GM21515 (cell line): ENCODE results near the gene HRH1.
A peak's percentile ranks its signal among the peaks of the same experiment; 100 is the strongest.

Source experiments
- ATAC-seq: cut with Tn5 transposase; IDR thresholded peaks from one replicate; pipeline ENCODE4 v1.9.1; 2021; ENCODE audit not compliant: unreplicated experiment

The HRH1 gene

DNA sequence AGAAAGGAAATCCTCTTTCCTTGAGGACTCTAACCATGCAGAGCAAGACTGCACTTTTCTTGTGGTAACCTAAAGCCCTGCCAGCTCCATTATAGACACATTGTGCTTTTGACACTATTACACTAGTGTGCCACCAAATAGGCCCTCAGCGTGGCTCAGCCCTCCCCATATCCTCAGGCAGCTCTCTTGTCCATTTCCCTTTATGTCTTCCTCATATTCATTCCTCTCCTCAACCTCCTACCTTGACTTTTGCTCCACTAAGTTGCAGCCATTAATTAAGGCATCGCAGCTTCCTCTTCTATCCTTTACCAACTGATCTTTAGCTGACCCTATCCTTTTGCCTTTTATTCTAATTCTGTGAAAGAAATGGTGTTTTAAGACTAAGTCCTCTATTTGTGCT, 121.6 kb downstream of the HRH1 start:
- ATAC-seq = no peak

DNA sequence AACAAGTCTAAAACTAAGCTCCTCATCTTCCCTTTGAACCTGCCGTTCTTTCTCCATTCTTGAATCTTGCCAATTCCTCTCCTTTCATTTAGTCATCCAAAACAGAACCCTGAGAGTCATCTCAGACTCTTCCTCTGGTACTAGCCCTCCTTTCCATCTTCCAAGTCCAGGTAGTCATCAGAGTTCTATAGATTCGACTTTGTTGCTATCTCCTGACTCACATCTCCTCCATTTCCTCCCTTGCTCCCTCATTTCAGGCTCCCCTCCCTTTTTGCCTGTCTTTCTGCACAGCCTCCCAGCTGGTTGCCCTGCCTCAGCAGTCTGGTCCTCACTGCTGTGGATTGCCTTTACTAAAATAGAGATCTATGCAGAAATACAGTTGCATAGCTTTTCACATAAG, 122.6 kb downstream of the HRH1 start:
- no peak for ATAC-seq

DNA sequence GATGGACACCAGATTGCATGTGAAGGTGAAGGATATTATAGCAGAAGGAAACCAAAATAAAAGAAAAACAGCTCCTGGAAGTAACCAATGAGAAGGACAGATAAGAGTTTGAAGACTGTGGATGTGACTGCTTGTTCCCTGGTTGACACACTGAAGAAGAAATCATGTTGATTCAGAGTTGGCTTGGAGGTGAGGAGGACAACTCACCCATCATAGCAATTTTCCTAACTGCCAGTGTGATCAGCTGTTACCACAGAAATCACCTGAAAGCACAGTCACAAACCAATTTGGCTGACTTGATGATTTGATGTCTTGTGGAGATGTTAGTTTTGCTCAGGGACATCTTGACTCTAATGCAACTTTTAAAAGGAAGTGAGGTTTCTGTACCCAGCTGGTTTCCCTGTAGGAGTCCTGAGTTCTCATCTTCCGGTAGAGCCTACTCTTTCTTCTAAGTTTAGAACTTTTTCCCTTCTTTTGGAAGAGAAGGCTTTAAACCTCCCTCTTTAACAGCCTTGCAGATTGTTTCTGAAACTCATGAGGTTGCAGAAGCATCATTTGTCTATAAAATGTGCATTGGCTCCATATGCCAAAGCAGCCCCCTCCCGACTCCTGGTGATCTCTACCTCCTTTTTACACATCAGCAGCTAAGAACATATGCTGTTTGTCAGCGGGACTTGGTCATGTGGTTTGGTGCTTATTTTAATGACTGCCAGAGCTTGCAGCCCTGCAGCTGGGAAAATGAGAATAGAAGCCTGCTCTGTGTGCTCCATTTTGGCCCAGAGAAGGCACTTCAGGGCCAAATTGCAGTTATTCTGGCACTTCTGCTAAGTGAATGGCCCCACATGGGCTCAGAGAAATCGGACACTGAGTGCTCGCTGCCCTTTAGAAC, 128.2 kb downstream of the HRH1 start:
- ATAC-seq = no peak

DNA sequence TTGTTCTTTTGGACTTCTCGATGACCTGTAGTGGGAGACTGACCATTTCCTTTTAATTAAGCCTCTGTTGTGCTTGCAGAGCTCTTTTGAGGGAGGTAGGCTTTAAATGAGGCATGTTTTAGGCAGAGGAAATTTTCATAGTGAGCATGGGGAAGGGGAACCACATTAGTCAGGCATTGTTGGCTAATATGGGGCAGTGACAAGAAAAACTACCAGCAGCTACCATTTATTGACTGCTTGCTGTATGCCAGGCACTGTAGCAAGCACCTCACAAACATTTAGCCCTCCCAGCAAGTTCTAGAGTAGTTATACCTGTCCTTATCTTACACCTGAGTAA, 128.8 kb downstream of the HRH1 start:
- no peak for ATAC-seq

DNA sequence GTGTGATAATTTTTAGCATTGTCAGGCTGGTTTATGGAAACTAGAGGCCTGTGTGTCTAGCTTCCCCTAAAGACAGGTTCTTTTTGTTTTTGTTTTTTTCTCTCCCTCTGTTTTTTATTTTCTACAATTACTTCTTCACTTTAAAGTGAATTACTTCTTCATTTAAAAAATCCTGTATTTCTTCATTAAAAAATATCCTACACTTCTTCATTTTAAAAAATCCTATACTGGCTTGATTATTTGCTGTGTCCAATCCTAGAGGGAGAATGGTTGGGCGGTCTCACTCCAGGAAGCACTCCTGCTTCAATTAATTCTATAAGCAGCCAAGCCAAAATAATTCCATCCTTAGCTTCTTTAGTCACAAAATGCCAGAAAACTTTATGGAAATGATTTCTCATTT, 129.7 kb downstream of the HRH1 start:
- no peak for ATAC-seq

DNA sequence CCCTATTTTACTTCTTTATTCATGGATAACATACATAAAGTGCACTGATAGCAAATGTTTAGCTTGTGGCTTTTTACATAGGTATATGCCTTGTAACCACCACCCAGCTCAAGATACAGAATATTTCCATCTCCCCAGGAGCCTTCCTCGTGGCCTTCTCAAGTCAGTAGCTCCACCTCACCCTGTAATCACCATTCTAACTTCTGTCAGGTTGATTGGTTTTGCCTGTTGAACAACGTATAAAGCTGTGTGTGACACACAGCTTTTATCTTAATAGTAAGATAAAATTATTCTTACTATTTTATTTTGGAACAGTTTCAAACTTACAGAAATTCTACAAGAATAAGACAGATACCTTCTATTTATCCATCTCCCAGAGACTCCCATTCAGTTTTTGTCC, 131.2 kb downstream of the HRH1 start:
- ATAC-seq = no peak

DNA sequence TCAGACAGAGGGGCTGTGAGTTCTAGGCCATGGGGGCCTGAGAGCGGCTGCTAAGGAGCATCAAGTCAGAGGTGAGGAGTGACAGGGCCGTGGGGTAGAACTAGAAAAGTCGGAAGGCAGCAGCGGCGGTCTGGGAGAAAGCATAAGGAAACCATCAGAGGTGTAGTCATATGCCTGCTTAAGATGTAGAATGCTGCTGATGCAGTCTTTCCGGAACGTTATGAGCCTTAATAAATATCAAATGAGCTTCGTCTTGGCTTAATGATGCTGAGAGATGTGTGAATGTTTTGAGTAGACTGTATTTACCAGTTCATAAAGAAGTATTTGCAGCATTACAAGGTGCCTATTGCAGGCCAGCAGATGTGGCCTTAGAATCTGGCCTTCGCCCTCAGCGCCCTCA, 133.1 kb downstream of the HRH1 start:
- ATAC-seq = no peak

DNA sequence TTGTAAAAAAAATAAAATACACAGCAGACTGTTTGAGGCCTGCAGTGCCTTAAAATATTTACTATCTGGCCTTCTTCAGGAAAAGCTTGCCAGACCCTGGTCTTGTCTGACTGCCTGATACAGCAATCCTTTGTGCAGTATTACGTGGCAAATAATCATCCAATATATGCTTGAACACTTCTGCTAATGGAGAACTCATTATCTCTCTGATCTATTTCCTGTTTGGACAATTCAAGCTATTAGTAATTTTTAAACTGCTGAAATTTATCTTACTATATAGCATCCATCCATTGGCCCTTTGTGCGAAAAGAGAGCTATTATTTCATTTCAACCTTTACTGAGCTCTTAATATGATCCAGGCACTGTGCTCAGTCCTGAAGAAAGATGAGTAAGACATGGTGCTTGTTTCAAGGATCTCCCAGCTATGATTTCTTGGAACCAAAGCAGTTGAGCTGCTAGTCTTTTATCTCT, 133.8 kb downstream of the HRH1 start:
- ATAC-seq = no peak

DNA sequence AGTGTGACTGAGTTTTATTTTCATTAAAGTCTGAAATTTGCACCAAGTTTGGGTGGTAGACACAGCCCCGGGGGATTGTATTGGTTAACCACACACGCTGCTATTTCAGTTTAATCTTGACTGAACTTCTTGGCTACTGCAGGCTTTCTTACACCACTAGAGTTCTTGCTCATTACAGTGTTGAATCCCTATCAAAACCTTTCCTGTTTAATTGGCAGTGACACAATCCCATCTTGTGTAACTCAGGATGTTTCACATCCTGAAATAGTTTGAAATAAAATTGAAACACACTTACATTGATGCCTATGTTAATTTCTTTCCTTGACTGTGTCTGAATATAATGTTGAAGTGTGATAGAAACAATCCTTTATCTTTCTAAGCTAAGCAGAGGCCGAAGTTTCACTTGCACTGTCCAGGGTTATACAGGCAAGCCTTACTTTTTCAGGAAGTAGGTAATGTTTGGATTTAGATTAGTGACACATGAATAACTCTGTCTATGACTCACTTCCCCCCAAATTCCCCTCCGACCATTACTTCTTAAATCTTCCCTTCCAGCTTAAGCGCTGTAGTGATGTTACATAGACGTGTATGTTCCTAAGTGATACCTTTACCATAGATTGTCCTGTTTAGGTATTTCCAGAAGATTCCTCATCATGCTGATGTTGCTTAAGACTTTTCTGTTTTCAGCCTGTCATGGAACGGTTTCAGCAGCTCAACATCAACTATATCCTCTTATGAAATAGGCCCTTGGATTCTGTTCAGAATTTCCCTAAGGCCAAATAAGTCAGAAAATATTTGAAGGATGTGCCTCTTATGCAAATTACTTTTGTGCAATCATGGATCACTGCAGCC, 134.7 kb downstream of the HRH1 start:
- peak; percentile 60 for ATAC-seq

DNA sequence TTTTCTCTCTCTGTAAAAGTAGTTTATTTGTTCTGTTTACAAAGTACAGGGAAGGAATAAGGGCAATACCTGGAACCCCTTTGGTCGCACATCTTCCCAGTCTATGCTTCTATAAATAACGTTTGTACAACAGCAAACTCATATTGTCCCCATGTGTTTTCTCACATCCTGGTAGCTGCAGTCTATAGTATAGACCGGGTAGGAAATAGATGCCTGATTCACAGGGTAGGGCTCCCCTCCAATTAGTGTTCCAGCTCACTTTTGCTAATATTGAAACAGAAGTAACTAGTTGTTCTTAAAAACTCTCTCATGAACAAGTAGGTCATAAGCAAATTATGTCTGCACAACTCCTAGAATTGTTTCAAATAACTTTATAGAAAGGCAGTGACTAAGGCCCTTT, 135.6 kb downstream of the HRH1 start:
- no peak for ATAC-seq

DNA sequence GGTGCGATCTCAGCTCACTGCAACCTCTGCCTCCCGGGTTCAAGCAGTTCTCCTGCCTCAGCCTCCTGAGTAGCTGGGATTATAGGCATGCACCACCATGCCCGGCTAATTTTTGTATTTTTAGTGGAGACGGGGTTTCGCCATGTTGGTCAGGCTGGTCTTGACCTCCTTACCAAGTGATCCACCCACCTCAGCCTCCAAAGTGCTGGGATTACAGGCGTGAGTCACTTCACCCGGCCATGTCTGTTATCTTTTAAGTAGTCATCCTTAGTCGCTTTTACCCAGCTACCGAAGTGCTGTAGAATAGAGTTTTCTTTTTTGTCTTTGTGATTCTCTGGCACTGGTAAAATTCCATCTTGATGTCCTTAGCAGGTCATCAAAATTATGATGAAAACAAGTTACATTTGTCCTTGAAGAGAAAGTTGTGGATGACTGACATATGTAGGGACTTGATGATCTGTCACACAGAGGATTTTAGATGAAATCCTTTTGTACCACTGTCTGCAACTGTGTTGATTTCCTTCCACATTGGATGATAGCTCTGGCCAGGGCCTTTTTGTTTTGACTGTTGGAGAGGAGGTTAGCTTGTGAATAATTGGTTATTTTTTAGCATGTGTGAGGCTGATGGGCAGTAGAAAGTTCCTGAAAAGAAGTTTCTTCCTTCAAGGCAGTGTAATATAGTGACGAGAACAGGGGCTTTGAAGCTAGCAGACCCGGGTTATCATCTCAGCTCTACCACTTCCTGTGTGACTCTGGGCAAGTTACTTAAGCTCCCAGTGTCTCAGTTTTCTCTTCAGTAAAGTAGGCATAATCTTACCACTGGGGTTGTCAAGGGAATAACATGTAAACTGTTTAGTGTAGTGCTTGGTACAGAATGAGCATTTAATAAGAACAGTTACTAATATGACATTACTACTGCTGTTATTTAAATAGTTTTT, 136.7 kb downstream of the HRH1 start:
- no peak for ATAC-seq

DNA sequence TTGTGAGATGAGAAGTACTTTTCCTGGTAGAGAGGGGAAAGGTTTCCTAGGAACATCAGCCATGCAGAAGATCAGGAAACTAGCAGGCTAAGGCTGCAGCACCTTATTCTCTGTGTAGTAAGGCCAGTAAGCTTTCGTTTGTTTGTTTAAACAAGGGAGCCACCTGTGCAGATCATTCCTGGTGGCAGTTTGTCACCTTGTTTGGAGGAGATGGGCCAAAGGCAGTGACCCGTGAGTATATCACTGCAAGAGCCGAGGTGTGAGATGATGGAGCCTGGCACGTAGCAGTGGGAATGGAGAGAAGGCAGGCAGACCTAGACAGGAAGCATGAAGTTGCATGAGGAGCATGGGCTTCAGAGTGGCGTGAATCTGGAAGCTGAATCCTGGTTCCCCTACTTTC, 137.5 kb downstream of the HRH1 start:
- no peak for ATAC-seq

DNA sequence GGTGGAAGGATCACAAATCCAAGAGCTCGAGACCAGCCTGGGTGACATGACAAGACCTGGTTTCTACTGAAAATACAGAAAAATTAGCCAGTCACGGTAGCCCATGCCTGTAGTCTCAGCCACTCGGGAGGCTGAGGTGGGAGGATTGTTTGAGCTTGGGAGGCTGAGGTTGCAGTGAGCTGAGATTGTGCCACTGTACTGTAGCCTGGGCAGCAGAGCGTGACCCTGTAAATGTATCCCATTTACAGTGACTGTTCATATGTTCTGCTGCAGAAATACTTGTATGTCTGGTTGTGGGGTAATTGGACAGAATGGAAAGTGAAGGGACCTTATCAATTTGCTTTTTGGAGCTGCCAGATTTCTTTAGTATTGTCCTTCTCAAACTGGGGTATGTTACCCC, 142.8 kb downstream of the HRH1 start:
- no peak for ATAC-seq

DNA sequence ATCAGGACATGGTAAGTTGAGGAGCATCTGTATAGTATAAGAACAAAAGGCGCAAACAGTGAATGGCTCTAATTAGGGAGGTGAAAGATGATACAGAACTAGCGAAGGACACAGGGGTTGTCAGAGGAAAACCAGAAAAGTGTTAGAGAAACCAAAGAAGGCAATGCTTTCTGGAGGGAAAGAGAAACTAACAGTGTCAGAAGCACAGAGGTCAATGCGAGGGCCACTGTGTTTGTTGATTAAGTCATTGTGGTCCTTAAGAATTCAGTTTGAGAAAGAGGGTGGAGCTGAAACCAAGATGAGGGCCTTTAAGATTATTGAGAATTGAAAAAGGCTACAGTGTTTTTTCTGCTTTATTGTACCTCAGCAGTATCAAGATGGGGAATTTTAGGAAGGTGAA, 146.7 kb downstream of the HRH1 start:
- peak; percentile 83 for ATAC-seq

DNA sequence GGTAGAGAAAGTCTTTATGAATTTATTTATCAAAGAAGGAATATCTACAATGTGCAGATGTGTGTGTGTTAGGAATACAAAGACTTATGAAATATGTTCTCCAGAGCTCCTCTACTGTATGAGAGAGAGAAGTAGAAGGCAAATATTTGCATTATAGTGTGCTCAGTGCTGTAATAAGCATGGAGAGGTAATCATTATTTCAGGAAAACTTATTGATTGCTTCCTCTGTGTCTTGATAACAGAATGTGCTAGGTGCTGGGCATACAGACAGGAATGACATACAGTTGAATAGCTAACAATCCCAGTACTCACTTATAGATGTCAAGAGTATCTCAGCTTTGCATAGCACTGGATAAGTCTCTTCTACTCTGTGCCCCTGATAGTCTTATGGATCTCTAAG, 148.2 kb downstream of the HRH1 start:
- ATAC-seq = no peak

DNA sequence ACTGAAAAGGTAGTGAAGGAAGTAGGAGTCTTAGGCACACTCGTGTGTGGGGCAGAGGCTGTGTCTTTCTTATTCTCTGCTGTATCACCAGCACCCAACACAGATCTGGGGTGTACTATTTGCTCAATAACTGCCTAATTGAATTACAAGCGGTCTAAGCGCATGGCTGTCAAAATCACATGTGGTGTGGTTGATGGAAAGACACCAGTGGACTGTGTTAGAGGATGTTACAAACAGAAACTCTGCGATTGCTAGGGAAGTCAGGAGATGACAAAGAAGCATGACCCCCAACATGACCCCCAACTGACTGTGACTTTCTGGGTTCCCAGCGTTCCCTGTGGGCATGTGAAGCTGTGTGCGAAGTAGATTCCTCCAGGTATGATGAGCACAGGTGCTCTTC, 149.9 kb downstream of the HRH1 start:
- ATAC-seq = no peak

DNA sequence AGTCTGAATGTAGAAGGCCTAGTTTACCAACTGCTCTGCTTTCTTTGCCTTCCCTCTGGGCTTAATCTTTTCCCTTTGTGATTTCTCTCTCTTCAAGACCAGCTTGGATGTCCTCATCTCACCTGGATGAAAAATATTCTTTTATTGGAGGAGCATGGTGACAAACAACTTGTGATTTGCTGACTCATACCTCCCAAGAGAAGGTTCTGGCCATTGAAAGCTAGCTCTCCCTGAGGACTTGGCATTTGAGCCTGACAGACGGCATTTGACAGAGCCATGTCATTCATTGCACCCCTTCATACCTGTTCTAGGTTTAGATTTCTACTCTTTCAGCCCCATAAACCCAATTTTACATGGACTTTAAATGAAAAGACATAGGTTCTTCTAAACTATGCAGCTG, 151.2 kb downstream of the HRH1 start:
- ATAC-seq = no peak

DNA sequence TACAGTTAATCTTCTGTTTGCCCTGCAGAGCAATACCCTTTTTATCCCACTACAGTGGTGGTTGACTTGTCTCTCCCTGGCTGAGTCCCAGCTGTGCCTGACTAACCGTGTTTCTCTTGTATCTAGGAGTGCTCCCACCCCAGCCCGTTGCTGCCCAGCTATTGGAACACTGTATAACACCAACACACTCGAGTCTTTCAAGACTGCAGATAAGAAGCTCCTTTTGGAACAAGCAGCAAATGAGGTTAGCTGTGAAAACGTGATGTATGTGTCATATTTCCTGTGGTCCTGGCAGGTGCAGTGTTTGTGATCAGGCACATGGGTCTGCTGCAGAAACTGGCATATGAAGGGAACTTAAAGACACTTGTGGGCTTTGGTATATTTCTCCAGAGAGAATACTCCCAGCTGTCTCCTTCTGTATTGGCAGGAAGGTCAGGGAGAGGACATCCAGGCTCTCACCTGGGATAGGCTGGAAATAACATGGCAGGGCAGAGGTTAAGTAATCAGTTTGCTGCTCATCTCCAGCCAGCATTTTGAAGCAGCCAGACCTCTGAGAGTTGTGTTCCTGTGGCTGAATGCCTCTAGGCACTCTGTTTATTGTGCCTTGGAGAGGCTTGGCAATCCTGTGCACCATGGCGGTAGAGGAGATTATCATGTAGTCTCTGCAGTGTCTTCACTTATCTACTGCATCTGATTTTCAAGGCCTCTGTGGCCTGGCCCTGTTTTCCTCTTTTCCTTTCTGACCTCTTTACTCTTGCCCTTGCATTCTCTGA, 152.7 kb downstream of the HRH1 start:
- no peak for ATAC-seq

DNA sequence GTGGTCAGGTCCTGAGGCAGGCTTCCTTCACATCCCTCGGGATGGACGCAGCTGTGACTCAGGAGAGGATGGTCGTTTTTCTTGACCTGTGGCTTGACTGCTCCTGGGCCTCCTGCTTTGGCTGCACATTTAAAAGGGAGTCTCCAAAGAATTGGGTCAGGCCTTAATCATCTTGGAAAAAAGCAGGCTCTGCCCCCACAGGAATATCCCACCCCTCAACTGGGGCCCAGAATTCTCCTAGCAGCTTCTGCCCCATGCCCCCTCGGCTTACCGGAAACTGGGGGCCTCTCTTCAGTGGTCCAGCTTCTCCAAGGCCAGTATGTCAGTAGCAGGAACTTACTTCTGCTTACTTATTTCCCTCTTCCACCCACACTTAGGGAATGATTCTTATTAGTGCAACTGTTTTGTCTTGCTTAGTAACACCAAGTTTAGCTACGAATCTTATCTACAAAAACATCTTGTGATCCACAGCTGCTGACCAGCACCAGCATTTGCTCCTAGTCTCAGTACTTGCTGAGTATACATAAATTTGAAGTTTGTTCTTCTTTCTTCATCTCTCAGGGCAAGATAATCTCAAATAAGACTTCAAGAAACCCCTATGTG, 153.6 kb downstream of the HRH1 start:
- ATAC-seq = no peak

DNA sequence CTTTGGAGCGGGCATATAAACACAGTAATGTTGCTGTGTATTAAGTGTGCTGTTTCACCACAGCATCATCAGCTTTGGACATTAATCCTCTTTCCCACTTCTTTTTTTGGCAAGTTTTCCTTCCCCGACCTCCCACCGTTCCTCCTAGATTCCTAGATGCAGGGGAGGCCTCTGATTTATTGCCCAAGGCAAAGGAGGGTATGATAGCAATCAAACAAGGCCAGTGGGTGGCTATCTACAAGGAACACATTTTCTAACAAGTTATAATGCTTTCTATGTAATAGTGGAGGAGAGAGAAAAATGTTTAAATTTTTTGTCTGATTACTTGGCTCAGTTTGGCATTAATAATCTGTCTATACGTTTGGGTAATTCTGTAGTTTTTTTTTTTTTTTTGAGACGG, 156.0 kb downstream of the HRH1 start:
- no peak for ATAC-seq
